ENCODE data around the gene SCTR.

DNA sequence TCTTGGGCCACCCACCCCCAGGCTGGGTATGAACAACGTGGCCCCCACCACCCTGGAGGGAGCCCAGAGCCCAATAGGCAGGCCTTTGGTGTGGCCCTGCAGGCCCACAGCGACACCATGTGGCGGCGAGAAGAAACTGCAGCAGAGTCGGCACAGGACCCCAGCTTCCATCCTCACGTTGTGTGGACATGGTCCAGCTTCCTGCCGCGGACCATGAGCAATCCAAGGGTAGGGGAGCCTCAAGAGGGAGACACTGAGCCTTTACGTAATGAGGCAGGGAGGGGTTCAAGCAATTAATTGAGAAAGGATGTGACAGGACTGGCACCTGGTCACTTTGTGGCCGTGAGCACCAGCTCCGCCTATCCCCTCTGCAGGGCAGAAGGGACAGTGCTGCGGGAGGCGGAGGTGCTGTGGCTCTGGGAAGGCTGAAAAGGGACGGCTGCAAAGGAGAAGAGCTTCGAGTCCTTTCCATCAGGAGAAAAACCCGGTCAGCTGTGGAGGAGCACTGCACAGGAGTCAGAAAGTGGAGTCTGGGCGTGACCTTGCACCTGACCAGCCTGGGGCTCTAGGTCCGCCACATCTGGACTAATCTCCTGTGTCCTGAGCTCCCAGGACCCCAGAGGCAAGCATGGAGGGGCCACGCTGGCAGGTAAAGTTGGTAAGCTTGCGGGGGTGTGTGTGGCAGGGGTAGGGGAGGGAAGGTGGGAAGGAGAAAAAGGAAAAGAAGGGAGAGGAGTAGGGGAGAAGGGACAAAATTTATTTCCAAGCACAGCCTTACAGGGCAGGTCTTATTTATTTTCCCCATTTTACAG, 47.8 kb downstream of the SCTR start:
- TF ChIP-seq CTCF (CRISPR knock-in tag; IDR thresholded peaks at IDR 0.05): peak; percentile 100
- no peak for TF ChIP-seq ZNF570 (CRISPR knock-in tag; IDR thresholded peaks at IDR 0.05; ENCODE audit: borderline replicate concordance)
